ENCODE measurements around the gene NYAP1. TPM values are rescaled to one million over a fixed set of nuclear protein-coding genes. Genes with fewer than 3 reads are reported as not detected.
"Not testable (repeated sequence)": the region's sequence is repeated elsewhere in the genome, so short reads cannot be mapped to it uniquely, and the experiment has no call there.

NYAP1 gene
- 2.2 TPM for polyA plus RNA-seq (ENCODE audit: insufficient read length)

DNA sequence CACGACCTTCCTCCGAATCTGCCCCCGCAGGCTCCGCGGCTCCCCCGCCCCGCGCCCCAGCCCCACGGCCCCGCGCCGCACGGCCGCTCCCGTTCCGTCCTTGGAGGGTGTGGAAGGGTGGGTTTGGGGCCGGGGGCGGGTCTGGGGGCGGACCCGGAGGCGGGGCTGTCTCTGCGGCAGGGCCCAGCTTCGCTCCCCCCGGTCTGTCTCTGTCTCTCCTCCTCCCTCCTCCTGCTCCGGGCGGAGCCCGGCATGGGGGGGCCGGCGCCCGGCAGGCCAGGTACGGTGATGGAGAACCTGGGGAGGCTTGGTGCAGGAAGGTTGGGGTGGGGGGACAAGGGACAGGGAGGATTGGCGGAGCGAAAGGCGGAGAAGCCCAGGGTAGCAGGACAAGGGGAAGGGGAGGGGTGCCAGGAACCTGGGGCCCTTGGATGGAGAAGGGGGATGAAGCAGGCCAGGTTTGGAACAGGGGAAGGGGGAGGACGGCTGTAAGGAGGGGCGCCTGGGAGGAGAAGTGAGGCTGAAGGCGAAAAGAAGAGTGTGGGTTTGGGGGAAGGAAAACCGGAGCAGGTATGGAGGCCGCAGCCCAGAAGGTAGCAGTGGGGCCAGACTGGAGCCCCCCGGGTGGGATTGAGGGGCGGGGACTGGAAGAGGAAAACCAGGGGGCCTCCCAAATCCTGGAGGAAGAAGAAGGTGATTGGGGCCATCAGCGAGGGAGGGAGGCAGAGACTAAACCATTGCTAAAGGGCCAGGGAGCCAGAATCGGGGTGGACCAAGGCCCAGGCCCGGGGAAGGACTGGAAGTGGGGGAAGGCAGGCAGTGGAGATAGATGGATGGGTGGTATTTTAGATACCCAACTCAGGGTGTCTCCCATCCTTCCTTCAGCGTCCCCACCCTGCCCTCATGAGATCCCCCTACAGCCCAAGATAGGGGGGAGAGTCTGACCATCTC lies at the start of gene NYAP1:
TSS of gene NYAP1 (plus strand) at position 206 of the 951 bp plus-strand sequence. CDS start 1,385 bp downstream, outside the sequence.
- peak; percentile 76 for DNase-seq

- no peak for DNase-seq
Measured at GRCh38 chr7:100434297-100435144, 49.2 kb upstream of the NYAP1 start.

DNA sequence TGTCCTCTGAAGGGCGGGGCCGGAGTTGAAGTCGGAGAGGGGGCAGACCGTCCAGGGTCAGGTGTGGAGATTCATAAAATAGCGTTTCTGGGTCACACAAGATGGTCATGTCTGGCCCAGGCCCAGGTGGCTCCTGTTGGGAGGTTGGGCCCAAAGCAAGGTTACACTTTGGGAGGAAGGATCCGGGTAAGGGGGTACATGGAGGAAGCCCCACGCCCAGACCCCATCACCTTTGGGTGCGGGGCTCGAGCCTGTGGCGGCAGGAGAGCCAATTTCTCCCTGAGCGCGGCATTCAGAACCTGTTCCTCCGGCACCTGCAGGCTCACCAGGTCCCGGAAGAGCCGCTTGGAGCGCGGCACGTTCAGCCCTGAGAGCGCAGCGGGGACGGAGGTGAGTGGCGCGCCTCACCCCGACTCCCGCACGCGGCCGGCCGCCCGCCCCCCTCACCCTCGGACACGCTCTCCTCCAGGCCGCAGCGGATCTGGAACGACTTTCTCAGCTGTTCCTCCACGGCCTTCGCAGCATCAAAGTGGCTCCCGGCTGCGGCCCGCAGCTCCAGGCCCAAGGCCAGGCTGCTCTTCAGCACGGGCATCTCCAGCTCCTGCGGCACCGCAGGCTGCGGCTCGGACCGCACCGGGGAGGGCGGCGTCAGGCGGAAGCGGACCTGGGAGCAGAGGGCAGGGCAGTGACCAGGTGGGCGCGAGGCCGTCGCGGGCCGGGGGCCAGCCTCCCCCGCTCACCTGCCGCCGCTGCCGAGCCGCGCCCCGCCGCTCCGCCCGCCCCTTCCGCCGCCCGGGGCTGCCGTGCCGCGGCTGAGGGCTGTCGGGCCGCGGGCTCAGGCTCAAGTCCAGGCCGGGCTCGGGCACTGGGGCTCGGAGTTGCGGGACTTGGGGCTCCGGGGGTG lies 48.1 kb upstream of the NYAP1 start:
- no peak for DNase-seq

- no peak for DNase-seq
Measured at GRCh38 chr7:100437150-100438100, 46.3 kb upstream of the NYAP1 start.

- DNase-seq = no peak
Measured at GRCh38 chr7:100438172-100438571, 45.6 kb upstream of the NYAP1 start.

DNA sequence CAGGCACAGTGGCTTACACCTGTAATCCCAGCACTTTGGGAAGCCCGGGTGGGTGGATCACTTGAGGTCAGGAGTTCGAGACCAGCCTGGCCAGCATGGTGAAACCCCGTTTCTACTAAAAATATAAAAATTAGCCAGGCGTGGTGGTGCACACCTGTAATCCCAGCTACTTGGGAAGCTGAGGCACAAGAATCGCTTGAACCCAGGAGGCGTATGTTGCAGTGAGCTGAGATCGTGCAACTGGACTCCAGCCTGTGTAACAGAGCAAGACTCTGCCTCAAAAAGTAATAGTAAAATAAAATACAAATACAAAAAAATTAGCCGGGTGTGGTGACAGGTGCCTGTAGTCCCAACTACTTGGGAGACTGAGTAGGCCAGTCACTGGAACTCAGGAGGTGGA lies 45.0 kb upstream of the NYAP1 start:
- not testable (repeated sequence) for DNase-seq

- DNase-seq = not testable (repeated sequence)
Measured at GRCh38 chr7:100439244-100439643, 44.5 kb upstream of the NYAP1 start.

DNA sequence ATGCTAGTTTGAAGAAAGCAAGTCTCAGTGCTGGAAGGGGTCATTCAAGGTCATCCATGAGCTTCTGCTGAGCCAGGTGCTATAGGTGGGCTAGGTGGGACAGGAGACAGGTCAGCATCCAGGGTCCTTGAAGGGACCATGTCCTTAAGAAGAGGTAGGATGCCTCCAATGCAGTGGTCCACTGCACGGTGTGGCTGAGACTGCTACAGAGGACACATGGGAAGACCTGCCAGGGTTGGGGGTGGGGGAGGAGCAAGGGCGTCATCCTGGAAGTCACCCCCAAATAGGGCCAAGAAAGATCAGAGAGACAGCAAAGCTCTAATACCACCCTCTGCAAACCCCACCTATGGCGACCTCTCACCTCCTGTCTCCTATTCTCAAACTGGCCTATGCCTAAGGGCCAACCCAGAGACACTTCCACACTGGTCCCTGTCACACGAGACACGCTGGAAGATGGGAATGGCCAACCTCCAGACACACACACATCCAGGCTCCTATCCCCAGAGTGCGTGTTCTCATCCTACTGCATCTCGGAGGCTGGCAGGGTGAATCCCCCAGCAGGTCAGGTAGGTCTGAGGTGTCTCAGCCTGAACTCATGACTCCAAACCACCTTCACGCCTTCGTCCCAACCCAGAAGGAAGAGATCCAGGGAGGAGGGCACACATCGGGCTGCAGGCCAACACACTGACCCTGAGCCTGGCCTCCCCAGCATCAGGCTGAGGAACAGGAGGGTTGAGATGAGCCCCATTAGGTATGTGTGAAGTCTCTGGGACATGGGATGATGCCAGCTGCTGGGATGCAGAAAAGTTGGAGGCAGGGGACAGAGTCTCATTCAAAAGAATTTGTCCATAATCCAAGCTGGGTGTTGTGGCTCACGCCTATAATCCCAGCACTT lies 41.8 kb upstream of the NYAP1 start:
- no peak for DNase-seq

GRCh38 chr7:100443096-100443840 lies 40.5 kb upstream of the NYAP1 start:
- DNase-seq = no peak

DNA sequence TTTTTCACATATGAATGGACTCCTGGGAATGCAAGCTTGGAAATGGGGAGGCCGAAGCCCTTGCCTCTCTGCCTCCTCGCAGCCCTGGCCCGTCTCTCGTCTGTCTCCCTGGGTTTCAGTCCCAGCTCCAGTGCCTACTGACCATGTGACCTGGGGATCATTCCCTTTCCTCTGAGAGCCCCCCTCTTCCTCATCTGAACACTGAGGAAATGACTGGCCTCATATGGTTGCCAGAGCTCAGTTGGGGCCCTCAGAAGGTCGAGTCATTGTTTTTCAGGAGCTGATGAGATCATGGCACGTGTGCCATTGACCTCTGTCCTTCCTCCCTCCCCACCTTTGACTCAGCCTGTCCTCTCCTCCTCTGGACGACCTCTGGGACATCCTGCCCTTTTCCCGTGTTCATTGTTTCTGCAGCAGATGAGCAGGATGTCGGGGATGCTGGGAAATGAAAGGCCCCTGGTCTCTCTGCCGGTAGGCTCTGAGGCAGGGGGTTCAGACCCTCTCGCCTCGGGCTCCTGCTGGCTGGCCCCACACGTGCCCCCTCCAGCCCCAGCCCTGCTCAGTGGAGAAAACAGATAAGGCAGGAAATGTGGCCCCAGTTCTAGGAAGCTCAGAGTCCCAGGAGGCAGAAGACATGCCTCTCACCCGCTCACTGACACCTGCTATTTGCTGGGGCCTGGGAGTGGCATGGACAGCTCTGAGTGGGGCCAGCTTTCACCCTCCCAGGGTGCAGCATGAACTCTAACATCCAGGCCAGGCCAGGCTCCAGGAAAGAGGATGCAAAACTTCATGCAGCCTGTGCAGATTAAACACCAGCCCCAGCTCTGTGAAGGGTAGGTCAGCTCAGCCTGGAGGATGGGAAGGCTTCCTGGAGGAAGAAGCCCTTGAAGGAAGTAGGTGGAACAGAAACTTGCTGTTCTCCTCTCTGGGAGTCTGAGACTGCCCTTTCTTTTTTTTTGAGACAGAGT lies 39.1 kb upstream of the NYAP1 start:
- DNase-seq = no peak

GRCh38 chr7:100446040-100446439 lies 37.7 kb upstream of the NYAP1 start:
- no peak for DNase-seq

DNA sequence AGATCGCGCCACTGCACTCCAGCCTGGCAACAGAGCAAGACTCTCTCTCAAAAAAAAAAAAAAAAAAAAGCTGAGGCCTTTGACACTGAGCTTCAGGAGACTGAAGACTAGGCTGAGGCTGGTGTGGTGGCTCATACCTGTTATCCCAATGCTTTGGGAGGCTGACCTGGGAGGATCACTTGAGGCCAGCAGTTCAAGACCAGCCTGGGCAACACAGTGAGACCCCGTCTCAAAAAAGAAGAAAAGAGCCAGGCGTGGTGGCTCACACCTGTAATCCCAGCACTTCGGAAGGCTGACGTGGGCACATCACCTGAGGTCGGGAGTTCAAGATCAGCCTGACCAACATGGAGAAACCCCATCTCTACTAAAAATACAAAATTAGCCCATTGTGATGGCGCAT lies 36.4 kb upstream of the NYAP1 start:
- not testable (repeated sequence) for DNase-seq

DNA sequence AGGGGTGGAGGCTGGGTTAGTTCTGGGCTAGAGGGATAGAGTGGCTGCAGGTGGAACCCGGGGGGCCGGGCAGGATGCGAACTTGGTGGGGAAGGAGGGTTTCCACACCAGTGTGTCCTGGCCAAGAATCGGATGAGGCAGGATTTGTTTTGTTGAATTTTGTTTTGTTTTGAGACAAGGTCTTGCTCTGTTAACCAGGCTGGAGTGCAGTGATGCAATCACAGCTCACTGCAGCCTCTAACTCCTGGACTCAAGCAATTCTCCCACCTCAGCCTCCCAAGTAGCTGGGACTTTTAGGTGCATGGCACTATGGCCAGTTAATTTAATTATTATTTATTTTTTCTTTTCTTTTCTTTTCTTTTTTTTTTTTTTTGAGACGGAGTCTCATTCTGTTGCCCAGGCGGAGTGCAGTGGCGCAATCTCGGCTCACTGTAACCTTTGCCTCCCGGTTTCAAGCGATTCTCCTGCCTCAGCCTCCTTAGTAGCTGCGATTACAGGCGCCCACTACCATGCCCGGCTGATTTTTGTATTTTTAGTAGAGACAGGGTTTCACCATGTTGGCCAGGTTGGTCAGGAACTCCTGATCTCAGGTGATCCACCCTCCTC lies 34.4 kb upstream of the NYAP1 start:
- DNase-seq = no peak

GRCh38 chr7:100452513-100452912 lies 31.2 kb upstream of the NYAP1 start:
- DNase-seq = no peak

GRCh38 chr7:100453854-100454253 lies 29.9 kb upstream of the NYAP1 start:
- not testable (repeated sequence) for DNase-seq

DNA sequence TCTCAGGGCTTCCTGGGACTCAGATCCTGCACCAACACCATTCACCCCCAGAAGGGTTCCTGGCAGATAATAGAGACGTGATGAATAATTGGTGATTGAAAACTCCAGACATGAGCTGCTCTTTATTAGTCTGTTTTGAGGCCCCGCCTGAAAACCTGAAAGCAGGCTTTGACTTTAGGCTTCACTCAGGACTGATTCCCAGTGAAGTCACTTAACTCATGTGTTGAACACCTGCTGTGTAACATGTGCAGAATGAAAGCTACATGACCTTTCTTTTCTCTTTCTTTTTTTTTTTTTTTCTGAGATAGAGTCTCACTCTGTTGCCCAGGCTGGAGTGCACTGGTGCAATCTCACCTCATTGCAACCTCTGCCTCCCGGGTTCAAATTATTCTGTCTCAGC lies 28.5 kb upstream of the NYAP1 start:
- no peak for DNase-seq

GRCh38 chr7:100456562-100456961 lies 27.2 kb upstream of the NYAP1 start:
- no peak for DNase-seq
